SW 1271 (cell line): ENCODE results near the gene CSMD2.

ENCODE experiments used
- DNase-seq, 2 experiments: peaks; one replicate each; lab custom pipeline; 2025; lab: John Stamatoyannopoulos, UW

Gene CSMD2

DNA sequence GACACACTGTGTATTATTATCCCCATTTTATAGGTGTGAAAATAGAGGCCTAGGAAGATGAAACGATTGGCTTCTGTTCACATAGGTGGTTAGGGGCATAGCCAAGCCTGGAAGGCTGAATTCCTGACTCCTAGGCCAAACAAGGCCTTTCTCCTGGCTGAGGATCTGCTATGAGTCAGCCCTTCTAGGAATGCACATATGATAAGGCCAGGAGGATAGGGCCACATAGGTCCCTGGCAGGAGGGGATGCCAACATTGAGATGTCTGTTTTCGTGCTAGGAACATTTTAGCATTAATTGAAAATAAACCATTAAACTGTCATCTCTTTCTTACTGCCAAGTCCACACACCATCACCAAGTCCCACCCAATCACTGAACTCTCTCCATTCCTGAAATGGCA, 9.2 kb downstream of the CSMD2 start:
- no peak for DNase-seq

DNA sequence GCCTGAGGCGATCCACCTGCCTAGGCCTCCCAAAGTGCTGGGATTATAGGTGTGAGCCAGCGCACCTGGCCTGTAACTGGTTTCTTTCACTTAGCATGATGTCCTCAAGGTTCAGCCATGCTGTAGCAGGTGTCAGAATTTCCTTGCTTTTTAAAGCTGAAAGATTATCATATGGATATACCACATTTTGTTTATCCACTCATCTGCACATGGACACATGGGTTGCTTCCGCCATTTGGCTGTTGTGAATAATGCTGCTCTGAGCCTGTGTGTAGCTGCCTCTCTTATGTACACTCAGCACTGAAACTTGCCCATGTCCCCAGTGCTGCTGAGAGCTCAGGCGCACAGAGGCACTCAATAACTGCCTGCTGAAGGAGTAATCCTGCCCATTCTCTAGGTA, 11.8 kb downstream of the CSMD2 start:
- DNase-seq = no peak

DNA sequence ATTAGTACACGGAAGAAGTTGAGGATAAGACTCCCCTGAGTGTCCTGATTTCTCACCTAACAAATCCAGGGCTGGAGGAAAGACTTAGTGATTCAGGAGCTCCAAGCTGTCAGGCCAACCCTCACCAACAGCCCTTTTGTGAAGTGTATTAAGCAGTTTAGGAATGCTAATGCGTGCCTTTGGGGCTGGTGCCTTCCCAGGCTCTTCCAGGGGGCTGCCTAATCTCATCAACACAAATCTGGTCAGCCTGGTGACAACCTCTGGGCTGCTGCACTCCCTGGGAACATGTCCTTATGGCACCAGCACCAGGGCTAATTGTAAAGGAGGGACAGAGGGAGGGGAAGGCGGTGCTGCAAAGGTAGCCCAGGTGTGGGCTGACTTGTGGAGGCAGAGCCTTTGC, 15.5 kb downstream of the CSMD2 start:
- no peak for DNase-seq

DNA sequence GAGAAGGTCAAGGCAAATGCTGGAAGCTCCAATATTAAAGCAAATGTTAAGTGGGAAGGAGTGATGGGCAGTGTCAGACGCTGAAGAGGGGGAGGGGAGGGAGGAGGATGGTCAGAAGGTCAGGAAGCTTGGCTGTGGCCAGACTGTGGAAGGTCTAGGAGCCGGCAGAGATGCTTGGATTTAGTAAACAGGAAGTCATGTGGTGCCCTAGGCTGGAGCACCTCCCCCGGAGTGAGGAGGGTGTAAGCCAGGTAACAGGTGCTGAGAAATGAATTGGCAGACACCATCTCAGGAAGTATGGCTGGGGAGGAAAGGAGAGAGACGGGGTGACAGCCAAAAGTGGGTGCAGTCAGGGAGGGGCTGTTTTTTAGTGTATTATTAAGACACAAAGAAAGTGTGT, 17.7 kb downstream of the CSMD2 start:
- no peak for DNase-seq

DNA sequence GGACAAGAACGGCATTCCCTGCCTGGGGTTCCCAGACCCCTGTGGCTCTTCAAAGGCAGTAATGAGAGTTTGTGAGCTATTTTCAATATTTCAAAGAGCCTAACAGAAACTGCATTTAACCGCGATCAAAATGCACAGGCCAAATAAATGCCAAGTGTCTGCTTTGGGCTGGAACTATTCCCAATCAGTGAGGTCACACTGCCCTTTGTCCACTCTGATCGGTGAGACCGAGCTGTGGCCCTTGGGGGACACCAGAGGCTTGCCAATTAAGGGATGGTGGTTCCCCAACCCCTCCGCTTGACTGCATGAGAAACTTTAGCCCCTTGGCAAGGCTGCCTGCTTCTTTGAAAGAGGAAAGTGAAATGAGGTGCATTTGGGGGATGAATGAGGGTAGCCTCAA, 20.3 kb downstream of the CSMD2 start:
- no peak for DNase-seq

DNA sequence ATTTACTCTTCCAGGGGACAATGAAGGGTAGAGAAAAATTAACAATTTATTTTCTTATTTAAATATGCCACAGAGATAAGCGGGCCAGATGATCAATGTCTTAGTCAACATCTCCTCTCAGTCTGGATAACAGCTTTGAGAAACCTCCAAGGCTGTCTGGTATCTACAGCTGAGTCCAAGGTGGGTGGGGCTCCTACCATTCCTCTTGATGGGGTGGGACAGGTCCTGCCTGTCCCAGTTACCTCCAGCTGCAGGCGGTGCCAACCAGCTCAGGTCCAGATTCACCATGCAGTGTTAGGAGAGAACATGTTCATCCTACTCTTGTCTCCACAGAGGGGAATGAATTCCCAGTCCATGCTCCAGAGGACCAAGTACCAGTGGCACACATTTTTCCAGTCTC, 21.1 kb downstream of the CSMD2 start:
- no peak for DNase-seq

DNA sequence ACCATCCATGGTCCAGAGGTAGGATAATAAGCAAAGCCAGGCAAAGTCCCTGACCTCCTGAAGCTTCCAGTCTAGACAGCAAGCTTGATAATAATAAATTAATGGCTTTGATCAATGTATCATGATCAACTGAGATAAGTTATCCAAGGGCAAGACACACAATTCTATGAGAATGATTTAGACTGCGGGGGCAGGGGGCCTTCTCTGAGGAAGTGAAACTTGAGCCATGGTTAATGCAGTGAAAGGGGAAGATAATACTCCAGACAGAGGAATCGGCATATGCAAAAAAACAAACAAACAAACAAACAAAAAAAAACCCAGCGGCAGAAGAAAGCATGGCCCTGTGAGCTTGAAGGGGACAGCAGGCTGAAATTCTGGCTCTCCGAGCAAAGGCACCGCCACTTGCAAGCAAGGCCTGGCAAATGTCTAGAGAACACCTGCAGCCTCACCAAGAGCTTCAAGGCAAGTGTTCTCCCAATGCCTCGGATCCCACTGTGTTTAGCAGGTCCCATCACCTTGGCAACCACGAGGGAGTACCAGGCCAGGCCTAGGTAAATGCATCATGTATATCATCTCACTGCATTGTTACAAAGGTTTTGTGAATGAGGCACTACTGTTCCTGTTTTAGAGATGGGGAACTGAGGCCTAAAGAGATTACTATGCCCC, 24.9 kb downstream of the CSMD2 start:
- no peak for DNase-seq

DNA sequence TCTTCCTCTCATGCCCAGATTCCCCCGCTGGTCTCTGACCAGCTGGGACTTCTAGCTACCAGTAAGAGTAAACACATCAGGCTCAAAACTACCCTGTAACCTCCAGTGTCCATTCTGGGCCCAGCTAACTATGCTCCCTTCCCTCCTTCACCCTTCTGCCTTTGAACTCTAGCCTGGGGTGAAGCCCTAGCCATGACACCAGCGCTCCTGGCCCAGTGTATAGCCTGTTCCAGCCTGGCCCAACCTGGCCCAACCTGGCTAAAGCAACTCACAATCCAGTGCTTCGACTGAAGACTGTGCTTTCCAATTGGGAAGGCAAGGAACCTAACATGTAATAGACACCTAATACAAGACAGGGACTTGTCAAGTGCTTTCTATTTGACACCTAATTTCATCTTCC, 27.6 kb downstream of the CSMD2 start:
- no peak for DNase-seq

DNA sequence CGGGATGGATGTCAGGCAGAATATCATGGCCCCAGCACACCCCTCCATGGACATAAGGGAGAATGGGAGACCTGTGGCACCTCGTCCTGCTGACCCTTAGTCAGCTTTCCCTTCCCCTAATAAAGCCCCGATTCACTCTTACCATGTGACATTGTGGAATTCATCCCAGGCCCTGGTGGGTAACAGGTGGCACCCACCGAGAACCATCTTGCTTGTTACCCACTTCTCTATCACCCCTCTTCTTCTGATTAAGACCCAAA, 32.9 kb downstream of the CSMD2 start:
- no peak for DNase-seq

DNA sequence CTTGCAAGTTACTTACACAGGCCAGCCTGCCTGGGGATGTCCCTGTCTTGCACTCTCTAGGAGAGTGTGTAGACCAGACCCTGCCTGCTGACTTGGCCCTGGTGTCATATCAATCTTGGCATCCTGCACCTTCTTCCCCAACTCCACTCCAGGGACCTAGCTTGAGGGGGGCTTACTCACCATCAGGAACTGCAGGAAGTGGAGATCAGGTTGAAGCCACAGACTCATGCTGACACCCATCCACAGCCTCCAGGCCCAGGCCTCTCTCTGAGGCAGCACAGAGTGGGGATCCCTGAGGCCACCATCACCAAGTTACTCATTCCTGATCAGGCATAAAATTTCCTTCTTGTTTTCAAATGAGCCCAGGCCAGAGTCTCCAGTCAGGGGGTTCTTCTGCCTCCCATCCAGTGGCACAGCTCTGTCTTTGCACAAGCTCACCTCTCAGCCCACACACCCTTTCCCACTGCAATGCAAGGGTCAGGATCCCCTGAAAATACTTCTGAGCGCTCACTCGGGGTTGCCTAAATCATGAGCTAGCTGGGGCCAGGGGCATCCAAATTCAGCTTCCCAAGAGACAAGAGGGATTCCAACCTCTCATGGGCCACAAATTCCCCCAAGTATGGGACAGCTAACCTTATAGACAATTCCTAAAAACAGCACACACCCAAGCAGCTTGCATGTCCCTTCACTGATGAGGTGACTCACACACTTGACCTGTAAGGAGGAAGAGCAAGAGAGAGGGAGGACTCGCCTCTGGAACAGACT, 33.5 kb downstream of the CSMD2 start:
- DNase-seq = no peak

DNA sequence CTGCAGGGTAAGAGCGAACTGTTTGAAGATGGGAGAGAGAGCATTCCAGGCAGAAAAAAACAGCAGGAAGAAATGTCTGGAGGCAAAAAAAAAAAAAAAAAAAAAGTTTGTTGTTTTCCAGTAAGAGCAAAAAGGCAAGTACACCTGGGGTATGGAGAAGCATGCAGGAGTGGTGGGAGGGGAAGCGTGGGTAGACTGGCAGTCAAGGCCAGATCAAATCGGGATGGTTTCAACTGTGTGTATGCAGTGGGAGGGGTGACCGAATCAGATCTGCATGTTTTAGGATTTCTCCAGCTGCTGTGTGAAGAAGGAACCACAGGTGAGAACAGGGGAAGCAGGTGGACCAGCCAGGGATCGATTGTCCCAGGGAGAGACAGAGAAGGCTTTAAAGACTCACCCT, 34.7 kb downstream of the CSMD2 start:
- DNase-seq = no peak

DNA sequence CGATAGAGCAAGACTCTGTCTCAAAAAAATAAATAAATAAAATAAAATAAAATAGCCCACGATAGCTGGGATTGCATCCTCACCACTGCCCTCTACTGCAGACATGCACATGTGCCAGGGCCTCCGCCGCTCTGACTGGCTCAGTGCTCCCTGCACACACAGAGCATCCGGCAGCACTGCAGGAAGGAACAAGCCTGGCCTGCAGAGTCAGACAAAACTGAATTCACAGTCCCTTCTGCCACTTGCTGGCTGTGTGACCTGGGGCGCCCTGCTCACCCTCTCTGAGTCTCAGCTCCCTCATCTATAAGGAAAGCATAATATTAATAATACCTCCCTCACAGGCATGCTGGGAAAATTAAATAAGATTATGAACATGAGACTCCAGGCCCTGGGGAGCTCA, 35.4 kb downstream of the CSMD2 start:
- DNase-seq = no peak

DNA sequence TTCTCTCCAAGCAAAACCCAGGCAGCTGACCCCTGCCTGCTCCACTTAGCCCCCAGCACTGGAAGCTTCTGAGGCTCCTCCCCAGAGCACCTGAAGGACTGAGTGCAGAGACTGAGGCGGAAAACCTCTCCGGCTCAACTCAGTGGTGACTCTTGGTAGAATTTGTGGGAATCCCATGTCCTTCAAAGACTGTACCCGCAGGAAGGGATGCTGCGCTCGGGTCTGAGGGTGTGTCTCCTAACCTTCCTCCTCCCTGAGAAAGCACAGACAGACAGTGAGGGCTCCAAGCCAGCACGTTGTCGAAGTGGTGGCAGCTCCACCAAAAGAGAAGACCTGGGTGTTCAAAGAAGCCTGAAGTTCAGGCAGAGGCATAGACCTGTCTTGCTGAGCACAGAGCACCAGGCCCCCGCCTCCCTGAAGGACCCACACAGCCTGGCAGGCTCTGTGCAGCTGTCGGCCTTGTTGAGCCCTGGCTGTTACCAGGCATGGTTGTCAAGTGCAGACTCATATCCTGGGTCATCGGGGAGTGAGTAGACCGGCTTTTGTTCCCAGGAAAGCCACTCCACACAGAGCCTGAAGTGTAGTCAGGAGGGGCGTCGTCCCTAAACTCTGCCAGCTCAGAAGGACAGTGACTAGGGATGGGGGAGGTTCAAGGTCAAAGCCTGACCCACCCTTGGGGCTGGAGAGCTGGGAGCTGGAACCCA, 36.7 kb downstream of the CSMD2 start:
- no peak for DNase-seq

DNA sequence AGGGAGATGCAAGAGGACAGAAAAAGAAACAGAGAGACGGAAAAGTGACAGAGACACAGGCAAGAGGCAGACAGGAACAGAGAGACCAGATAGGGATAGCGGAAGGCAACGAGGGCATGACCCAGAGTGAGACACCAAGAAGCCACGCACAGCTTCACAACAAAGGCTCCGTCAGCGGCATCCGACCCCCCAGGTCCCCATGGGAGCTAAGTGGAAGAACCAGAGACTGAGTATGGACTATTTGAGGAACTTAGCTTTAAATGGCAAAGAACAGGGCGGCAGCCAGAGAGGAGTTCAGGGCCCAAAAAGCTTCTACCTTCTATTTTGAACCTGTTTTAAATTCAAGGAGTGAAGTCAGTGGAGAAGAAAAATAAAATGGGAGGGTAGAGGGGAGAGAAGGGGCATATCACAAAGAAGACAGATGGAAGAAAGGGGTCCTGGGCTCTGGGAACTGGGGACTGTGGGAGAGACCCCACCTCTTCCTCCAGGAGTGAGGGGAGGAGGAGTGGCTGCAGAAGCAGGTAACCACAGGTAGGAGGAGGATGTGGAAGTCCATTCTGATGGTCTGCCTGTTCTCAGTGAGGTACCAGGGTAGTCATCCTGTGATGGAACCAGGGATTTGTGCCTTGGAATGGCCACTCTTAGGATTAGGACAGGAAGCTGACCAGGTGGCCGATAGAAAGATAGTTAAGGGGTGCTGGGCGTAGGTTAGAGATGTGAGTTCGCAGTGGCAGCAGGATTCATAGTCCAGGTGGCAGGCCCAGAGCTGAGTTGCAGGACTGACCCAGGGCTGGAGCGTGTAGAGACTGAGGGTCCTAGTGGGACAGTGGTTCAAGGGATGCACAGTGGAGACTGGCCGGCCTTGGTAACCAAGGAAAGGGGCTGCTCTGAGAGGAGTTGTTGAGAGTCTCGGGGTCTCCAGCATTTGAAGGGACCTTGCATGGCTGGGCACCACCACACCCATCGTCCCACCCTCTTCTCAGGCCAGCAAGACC, 37.7 kb downstream of the CSMD2 start:
- no peak for DNase-seq

DNA sequence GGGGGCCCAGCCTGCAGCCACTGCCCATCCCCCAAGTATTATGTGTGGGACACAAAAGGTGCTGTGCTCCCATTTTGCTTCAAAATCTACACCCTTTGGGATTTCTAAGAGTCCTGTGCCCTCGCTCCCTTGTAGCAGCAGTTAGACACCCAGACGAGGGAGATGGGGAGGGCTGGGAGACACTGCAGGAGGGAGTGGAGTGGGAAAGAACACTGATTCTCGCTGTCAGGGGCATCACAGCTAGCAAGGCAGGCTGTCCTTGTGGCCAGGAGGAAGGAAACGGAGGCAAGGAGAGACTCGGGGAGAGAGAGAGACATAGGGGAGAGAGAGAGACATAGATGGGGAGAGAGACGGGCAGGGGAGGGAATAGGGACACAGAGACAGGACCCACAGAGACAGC, 38.5 kb downstream of the CSMD2 start:
- no peak for DNase-seq

DNA sequence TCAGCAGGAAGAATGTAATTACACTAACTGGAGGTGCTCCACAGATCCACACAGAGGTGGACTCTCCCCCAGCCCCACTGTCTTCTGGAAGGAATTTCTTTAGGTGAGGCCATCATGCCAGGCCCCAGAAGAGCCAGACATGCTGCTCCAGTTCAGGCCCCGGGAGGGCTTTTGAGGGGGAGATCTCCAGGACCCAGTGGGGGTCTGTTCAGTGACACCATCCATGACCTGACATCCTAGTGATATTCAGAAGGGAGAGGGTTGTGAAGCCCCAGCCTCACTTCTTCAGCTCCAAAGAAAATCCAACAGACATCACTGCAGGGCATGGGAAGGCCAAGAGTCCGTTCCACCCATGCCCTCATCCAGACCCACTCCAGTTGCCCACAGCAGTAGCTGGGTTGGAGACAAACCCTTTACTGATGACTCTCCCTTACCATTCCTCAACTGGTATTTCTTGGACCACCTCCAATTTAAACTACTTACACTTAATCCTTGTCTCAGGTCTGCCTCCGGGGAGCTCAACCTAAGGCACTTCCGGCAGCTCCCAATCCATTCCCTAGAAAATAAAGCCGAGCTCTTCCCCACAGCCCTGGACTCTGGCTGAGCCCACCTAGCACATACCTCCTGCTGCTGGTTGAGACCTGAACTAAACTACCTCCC, 39.2 kb downstream of the CSMD2 start:
- DNase-seq = no peak

DNA sequence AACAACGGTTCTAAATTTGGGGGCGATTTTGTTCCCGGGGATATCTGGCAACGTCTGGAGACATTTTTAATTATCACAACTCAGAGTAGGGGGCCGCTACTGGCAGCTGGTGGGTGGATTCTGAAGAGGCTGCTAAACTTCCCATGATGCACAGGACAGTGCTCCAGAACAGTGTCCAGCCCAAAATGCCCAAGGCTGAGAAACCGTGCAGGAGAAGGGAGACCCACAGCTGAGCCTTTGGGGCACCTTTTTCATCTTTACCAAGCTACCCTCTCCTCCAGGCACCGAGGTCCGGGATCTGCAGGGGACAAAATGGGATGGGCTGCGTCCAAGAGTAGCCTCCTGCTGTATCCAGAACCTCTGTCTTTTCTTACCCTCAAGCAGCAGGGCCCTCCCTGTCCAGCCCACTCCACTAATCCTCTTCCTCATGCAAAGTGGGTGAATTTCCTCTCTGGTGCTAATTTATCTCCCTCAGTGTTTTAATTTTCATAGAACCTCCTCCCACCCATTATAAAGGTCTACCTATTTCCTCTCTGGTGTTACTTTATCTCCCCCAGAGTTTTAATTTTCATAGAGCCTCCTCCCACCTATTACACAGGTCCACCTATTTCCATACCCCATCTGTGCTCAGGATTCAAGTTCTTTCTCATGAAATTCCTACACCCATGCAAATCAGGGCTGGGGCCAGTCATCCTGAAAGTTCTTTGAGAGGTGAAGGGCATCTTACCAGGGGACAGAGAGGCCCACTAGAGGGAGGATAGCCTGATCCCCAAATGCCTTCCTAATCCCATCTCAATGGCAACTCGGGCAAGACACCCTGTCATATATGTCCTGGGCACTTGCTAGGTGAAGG, 42.7 kb downstream of the CSMD2 start:
- no peak for DNase-seq

DNA sequence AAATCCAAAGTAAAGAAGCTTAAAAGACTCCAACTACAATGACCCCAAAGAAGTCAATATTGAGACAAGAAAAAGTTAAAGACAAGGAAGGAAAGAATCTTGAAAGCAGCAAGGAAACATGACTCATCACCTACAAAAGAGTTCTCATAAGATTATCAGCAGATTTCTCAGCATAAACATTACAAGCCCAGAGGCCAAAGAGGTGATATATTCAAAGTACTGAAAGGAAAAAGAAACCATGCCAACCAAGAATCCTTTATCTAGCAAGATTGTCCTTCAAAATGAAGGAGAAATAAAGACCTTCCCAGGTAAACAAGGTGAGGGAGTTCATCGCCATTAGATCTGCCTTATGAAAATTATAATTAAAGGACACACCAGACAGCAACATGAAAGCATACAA, 49.8 kb downstream of the CSMD2 start:
- peak in 1 of 2 experiments; percentile 5 for DNase-seq

DNA sequence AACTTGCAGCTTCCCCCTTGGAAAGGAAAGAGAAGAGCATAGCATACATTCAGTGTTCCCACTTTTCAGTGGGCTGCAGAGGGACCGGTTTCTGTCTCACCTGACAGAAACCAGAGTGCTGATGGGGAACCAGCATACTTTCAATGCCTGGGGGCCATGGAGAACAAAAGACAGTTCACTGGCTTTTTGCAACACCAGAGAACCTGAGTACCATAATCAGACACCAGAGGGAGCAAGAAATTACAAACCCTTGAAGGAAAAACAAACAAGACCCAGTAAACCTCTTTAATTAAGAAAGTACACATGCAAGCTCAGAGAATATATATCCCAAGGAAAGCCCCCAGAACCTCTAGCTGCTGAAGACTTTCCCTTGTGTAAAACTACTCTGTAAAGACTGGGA, 51.1 kb downstream of the CSMD2 start:
- peak in 1 of 2 experiments; percentile 8 for DNase-seq

DNA sequence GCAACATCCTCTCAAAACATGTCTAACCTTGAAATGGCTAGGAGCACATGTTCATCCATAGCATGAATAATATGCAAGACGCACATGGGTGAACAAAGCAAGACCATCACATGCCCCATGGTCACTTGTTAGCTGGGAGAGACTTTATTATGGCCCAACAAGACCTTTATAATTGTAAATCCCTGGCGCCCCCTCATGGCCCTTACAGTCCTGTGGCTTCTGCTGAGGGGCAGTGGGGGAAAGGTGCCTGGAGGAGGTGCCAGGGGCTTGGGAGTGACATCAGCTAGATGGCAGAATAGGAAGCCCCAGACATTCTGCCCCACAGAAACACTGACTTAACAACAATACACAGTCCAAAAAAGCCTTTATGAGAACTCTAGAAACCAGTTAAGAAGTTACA, 51.7 kb downstream of the CSMD2 start:
- no peak for DNase-seq

DNA sequence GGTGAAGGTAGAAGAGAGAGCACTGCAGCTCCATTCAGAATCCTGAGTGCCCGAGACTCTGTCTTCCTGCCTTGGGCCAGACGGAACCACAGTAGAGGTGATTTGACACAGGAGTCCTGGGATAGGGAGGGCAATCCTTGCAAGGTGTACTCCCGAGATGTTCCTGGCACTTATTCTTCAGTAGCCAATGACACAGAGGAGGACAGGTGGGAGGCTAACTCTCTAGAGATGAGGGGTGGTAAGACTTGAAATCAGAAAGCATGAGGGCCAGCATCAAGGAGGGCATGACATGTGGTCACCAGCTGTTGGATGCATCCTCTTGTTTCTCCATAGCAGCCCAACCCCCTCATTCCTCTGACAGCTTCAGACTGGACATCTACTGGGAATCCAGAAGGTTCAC, 56.3 kb downstream of the CSMD2 start:
- no peak for DNase-seq
